Astrocyte (in vitro differentiated cells and primary cell): ENCODE measurements around the gene SLC25A21. TPM values are rescaled to one million over a fixed set of nuclear protein-coding genes. Genes with fewer than 3 reads are reported as not detected.

Experiments used
- DNase-seq: peaks from one replicate; pipeline ENCODE4 v3.0.0-alpha.2; 2010; ENCODE audit warnings: low read depth
- FAIRE-seq: peaks from 2 replicates; lab custom pipeline; 2011; peaks lifted over from hg19 to GRCh38; lab: Jason Lieb, UNC
- H2AFZ ChIP-seq: 2 replicates; pipeline ENCODE4 v1.6.0; 2012; ENCODE audit warnings: low read depth, low read length, inconsistent platforms
- H3K27ac ChIP-seq: 2 replicates; pipeline ENCODE4 v1.5.1; 2011; ENCODE audit warnings: low read depth, low read length, inconsistent platforms
- H3K27me3 ChIP-seq: 2 replicates; pipeline ENCODE4 v1.6.0; 2011; ENCODE audit warnings: low read length, inconsistent platforms; ENCODE audit not compliant: insufficient read depth
- H3K36me3 ChIP-seq: 2 replicates; pipeline ENCODE4 v1.5.1; 2011; ENCODE audit warnings: low read length, inconsistent platforms; ENCODE audit not compliant: insufficient read depth
- H3K4me1 ChIP-seq: 2 replicates; pipeline ENCODE4 v1.5.1; 2011; ENCODE audit warnings: low read length, inconsistent platforms; ENCODE audit not compliant: insufficient read depth
- H3K4me2 ChIP-seq: 2 replicates; pipeline ENCODE4 v1.6.0; 2012; ENCODE audit warnings: low read length, inconsistent platforms
- H3K4me3 ChIP-seq: 2 replicates; pipeline ENCODE4 v1.5.1; 2011; ENCODE audit warnings: low read depth, mild to moderate bottlenecking, low read length, inconsistent platforms; ENCODE audit not compliant: insufficient read depth
- H3K79me2 ChIP-seq: 2 replicates; pipeline ENCODE4 v1.6.0; 2012; ENCODE audit warnings: mild to moderate bottlenecking, low read length, inconsistent platforms; ENCODE audit not compliant: insufficient read depth
- H3K9ac ChIP-seq: 2 replicates; pipeline ENCODE4 v1.6.0; 2012; ENCODE audit warnings: mild to moderate bottlenecking, low read length, inconsistent platforms
- H3K9me3 ChIP-seq: 2 replicates; pipeline ENCODE4 v1.5.1; 2012; ENCODE audit warnings: low read depth, mild to moderate bottlenecking, low read length, inconsistent platforms; ENCODE audit not compliant: insufficient read depth
- H4K20me1 ChIP-seq: 2 replicates; pipeline ENCODE4 v1.6.0; 2012; ENCODE audit warnings: low read length, inconsistent platforms; ENCODE audit not compliant: insufficient read depth
- H3K27ac Mint-ChIP-seq: one replicate; pipeline ENCODE4 v1.8.0; 2021; ENCODE audit warnings: mild to moderate bottlenecking, mixed read lengths; ENCODE audit not compliant: unreplicated experiment
- H3K27me3 Mint-ChIP-seq: one replicate; pipeline ENCODE4 v1.8.0; 2021; ENCODE audit warnings: low read depth, mixed read lengths; ENCODE audit not compliant: unreplicated experiment
- H3K36me3 Mint-ChIP-seq: one replicate; pipeline ENCODE4 v1.8.0; 2021; ENCODE audit warnings: low read depth, mixed read lengths; ENCODE audit not compliant: unreplicated experiment
- H3K4me1 Mint-ChIP-seq: one replicate; pipeline ENCODE4 v1.8.0; 2021; ENCODE audit warnings: low read depth, mixed read lengths; ENCODE audit not compliant: unreplicated experiment
- H3K4me3 Mint-ChIP-seq: one replicate; pipeline ENCODE4 v1.8.0; 2021; ENCODE audit warnings: mild to moderate bottlenecking, moderate library complexity, mixed read lengths; ENCODE audit not compliant: unreplicated experiment
- H3K9me3 Mint-ChIP-seq: one replicate; pipeline ENCODE4 v1.8.0; 2021; ENCODE audit warnings: mild to moderate bottlenecking, mixed read lengths; ENCODE audit not compliant: unreplicated experiment
- CTCF ChIP-seq: IDR thresholded peaks from 2 replicates; pipeline ENCODE4 v1.5.1; 2011; ENCODE audit warnings: low read depth, mild to moderate bottlenecking, inconsistent platforms, low read length, moderate library complexity; ENCODE audit not compliant: insufficient read depth
- EZH2 ChIP-seq: IDR thresholded peaks from 2 replicates; pipeline ENCODE4 v1.6.1; 2012; ENCODE audit warnings: mild to moderate bottlenecking, low read length, inconsistent platforms; ENCODE audit not compliant: insufficient read depth
- total RNA-seq: library from RNA; stranded (reverse); gene quantifications from 2 replicates; pipeline ENCODE4 v1.2.1, GENCODE V29; 2021

SLC25A21 gene
- total RNA-seq, 1 donor from 2014 or later = 1.5 TPM

GRCh38 chr14:37021390-37021789 lies 151.0 kb downstream of the SLC25A21 start:
- H3K4me1 Mint-ChIP-seq = no peaks in the 10 kb centered on the region
- H3K9ac ChIP-seq = no peak overlapping the region
- H3K27me3 ChIP-seq = no peaks in the 10 kb centered on the region
- H3K36me3 Mint-ChIP-seq = no peaks in the 10 kb centered on the region
- H3K27me3 Mint-ChIP-seq = no peaks in the 10 kb centered on the region
- no peak overlapping the region for H3K4me3 Mint-ChIP-seq
- H2AFZ ChIP-seq = no peak overlapping the region
- no peak overlapping the region for H3K4me2 ChIP-seq
- no peaks in the 10 kb centered on the region for H3K79me2 ChIP-seq
- H3K27ac Mint-ChIP-seq = no peak overlapping the region
- no peaks in the 10 kb centered on the region for H3K9me3 ChIP-seq
- no peak for DNase-seq
- no peak for TF ChIP-seq EZH2
- TF ChIP-seq CTCF = no peak
- no peak overlapping the region for H3K27ac ChIP-seq
- no peaks in the 10 kb centered on the region for H4K20me1 ChIP-seq
- H3K4me3 ChIP-seq = no peak overlapping the region
- H3K9me3 Mint-ChIP-seq = no peaks in the 10 kb centered on the region
- H3K36me3 ChIP-seq = no peaks in the 10 kb centered on the region
- no peak for FAIRE-seq
- no peaks in the 10 kb centered on the region for H3K4me1 ChIP-seq

GRCh38 chr14:37019488-37019887 lies 152.9 kb downstream of the SLC25A21 start:
- Histone ChIP-seq H3K4me2 (no peak overlapping the region), H3K4me3 (no peak overlapping the region), H4K20me1 (no peaks in the 10 kb centered on the region), H3K36me3 (no peaks in the 10 kb centered on the region), H3K9ac (no peak overlapping the region), H3K79me2 (no peaks in the 10 kb centered on the region), H2AFZ (no peak overlapping the region), H3K27me3 (no peaks in the 10 kb centered on the region), H3K27ac (no peak overlapping the region), H3K4me1 (no peaks in the 10 kb centered on the region), H3K9me3 (no peaks in the 10 kb centered on the region)
- TF ChIP-seq EZH2 (no peak), CTCF (no peak)
- Mint-ChIP-seq H3K4me3 (no peak overlapping the region), H3K4me1 (no peaks in the 10 kb centered on the region), H3K27me3 (no peaks in the 10 kb centered on the region), H3K9me3 (no peaks in the 10 kb centered on the region), H3K27ac (no peak overlapping the region), H3K36me3 (no peaks in the 10 kb centered on the region)
- FAIRE-seq = no peak
- DNase-seq = no peak

GRCh38 chr14:37018571-37019240 lies 153.7 kb downstream of the SLC25A21 start:
- Mint-ChIP-seq H3K36me3 (no peaks in the 10 kb centered on the region), H3K4me3 (no peak overlapping the region), H3K27me3 (no peaks in the 10 kb centered on the region), H3K9me3 (no peaks in the 10 kb centered on the region), H3K27ac (no peak overlapping the region), H3K4me1 (no peaks in the 10 kb centered on the region)
- TF ChIP-seq EZH2 = no peak
- no peak for TF ChIP-seq CTCF
- no peak overlapping the region for H3K4me2 ChIP-seq
- no peaks in the 10 kb centered on the region for H3K9me3 ChIP-seq
- H3K4me3 ChIP-seq = no peak overlapping the region
- no peak overlapping the region for H3K27ac ChIP-seq
- FAIRE-seq = no peak
- H2AFZ ChIP-seq = no peak overlapping the region
- no peak overlapping the region for H3K9ac ChIP-seq
- H3K27me3 ChIP-seq = no peaks in the 10 kb centered on the region
- no peak for DNase-seq
- H4K20me1 ChIP-seq = no peaks in the 10 kb centered on the region
- no peaks in the 10 kb centered on the region for H3K36me3 ChIP-seq
- H3K79me2 ChIP-seq = no peaks in the 10 kb centered on the region
- no peaks in the 10 kb centered on the region for H3K4me1 ChIP-seq
